GM18508 (cell line): ENCODE results near the gene EIF4E2.

Experiments used
- ATAC-seq: cut with Tn5 transposase; IDR thresholded peaks from one replicate; pipeline ENCODE4 v1.9.1; 2021; ENCODE audit warnings: moderate number of reproducible peaks; ENCODE audit not compliant: insufficient read depth, unreplicated experiment

EIF4E2 gene

DNA sequence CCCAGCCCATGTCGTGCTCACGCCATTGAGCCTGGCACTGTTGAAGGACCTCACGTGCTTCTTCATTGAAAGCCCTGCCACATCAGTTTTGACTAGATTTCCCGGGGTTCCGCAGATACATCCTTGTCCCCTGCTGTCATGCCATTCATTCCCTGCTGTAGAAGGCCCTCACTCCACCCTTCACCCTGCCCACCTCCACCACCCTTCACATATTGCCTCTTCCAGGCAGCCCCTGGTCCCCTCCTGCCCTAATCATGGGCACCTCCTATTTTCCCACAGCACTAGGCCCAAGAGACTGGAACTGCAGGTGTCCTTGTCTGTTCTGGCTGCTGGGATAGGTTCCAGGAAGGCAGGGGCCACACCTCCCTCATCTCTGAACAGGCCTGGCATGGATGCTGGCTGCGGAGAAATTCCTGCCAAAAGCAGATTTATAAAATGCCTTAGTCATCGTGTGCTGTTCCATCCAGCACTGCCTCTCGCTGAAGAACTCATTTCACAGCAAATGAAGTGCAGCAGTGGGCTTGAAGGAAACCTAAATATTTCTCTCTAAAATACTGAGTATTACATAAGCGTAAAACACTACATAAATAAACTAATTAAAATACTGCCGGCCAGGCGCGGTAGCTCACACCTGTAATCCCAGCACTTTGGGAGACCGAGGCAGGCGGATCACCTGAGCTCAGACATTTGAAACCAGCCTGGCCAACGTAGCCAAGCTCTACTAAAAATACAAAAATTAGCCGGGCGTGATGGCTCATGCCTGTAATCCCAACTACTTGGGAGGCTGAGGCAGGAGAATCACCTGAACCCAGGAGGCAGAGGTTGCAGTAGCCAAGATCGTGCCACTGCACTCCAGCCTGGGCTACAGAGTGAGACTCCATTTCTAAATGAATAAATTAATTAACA, 38.4 kb downstream of the EIF4E2 start:
- ATAC-seq = no peak

DNA sequence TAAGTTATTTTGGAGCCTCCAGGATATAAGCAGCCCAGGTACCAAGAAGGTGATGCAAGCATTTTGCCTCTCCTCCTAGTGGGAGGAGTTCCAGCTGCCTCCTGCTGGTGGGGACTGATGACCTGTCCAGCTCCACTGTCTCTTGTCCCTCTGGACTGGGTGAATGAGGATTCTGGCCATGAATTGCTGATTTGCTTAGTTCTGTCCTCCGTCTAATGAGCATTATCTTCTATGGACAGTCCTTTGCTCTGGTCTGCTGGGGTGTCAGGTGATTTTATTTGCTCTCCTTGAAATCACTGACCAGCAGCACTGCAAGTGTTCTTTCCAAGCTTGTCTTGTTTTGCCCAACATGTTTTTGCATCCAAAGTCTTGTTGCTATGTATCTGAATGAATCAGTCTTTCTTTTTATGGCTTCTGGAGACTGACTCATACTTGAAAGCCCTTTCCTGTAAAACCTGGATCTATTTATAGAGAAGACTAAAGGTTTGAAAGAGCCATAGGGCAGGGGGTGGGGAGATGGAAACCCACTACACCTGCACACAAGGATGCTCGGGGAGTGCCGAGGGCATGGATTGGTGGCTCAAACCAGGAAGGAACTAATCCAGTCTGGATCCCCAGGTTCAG, 42.4 kb downstream of the EIF4E2 start:
- ATAC-seq = no peak

DNA sequence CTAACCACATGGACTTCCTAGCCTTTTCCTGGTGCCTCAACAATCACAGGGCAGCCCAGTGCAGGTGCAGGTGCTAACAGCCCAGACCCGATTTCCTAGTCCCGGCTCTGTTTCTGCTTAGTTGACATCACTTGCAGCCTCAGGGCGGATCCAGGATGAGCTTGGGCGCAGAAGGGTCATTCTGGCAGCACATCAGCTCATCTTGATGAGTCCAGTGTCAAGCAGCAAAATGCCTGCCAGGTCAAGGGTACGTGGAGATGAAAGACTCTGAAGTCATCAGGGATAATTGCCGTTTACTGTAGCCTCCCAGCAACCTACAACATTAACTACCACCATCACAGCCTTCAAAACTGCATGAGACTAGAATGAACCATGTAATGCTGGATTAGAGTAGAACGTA, 43.5 kb downstream of the EIF4E2 start:
- no peak for ATAC-seq

DNA sequence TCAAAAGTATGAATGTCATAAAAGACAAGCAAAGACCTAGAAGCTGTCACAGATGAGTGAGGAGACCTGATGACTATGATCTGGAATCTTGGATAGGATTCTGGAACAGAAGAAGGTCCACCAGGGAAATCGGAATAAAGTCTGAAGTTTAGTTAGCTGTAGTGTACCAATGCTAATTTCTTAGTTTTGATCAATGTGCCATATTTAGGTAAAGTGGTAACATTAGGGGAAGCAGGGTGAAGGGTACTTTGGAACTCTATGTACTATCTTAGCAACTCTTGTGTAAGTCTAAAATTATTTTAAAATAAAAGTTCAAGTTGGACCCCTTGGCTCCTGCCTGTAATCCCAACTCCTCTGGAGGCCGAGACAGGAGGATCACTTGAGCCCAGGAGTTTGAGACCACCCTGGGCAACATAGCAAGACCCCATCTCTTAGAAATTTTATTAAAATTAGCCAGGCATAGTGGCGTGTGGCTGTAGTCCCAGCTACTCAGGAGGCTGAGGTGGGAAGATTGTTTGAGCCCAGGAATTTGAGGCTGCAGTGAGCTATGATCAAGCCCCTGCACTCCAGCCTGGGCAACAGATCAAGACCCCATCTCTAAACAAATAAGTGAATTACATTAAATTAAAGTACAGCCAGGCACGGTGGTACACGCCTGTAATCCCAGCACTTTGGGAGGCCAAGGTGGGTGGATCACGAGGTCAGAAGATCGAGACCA, 47.0 kb downstream of the EIF4E2 start:
- ATAC-seq = no peak

DNA sequence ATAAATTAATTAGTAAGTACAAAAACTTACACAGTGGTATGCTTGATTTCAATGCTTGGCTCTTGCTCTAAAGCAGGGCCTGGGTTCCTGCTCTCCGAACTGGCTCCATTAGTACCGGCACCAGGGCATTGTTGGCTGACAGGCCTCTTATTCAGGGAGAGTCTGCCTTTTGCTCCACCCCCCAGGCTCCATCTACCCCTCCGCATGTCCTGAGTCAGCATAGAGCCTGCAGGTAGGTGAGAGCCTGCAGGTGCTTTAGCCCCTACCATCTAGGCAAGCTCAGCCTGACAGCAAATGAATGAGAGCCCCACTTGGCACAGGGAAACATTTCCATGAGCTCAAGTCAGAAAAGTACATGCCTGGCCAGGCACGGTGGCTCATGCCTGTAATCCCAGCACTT, 47.8 kb downstream of the EIF4E2 start:
- ATAC-seq = no peak

DNA sequence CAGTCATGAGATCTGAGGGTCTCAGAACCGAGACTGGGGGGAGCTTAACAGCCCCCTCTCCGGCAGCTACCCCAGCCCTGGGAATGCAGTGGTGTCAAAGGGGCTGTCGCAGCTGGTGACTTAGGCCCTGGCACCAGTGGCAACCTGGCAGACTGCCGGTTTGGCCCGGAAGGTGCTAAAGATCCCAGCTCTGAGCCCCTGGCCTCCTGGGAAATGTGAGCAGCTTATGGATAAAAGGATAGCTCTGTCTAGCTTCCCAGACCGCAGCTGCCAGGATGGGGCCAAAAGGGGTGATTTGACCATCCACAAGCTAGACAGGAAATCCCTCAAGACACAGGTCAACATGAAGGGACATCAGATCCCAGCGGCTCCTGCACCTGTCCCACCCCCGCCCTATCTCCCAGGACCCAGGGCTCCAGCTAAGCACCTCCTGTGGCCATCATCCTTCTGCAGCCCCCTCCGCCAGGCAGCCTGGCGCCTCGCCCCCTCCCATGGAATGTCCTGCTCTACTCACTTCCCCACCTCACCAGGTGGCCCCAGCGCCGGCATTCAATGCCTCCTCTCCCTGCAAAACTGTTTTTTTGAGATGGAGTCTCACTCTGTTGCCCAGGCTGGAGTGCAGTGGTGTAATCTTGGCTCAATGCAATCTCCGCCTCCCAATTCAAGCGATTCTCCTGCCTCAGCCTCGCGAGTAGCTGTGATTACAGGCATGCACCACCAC, 49.7 kb downstream of the EIF4E2 start:
- ATAC-seq = no peak

DNA sequence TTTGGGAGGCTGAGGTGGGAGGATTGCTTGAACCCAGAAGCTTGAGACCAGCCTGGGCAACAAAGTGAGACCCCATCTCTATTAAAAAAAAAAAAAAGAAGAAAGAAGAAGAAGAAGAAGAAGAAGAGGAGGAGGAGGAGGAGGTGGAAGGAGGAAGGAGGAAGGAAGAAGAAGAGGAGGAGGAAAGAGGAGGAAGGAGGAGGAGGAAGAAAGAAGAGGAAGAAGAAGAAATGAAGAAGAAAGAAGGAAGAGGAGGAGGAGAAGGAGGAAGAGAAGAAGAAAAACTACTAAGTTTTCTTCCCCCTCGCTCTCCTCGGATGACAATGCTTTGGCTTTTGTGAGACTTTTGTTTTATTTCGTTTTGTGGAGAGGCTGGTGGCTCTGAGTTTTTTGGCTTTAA, 52.8 kb downstream of the EIF4E2 start:
- no peak for ATAC-seq

DNA sequence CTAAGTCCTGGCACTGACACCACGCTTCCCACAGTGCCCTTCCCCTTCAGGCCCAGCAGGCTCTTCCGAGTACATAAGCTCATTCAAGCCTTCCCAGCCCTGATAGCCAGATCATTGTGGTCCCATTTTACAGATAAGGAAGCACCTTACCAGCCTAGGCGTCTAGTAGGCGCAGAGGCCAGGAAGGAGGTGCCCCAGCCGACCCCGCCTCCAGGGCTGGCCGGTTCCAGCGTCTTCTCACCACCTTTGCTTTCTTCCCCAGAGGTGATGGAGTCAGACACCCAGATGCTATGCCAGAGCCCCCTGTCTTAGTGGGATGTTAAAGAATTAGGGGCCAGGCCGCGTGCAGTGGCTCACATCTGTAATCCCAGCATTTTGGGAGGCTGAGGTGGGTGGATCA, 54.0 kb downstream of the EIF4E2 start:
- ATAC-seq = no peak

DNA sequence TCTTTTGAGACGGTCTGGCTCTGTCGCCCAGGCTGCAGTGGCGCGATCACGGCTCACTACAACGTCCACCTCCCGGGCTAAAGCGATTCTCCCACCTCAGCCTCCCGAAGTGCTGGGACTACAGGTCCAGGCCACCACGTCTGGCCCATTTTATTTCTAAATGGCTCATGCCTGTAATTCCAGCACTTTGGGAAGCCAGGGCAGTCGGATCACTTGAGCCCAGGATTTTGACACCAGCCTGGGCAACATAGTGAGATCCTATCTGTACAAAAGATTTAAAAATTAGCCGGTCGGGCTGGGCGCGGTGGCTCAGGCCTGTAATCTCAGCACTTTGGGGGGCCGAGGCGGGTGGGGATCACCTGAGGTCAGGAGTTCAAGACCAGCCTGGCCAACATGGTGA, 56.5 kb downstream of the EIF4E2 start:
- ATAC-seq = no peak

DNA sequence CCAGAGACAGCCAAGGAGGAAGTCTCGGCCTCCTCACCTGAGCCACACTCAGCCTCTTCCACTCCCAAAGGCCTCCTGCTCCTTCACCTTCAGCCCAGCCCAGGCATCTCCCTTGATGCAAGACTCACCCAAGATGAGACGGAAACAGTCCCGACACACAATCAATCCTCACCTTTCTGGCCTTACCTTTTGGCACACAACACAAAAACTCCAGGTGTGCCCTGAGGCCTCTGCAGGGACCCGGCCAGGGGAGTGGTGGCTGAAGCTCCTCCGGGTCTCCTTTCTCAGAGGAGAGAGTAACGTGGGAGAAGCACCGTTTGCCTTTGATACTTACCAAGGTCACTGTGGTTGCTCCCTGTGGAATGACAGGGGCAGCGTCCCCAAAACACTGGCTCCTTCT, 59.1 kb downstream of the EIF4E2 start:
- ATAC-seq = no peak

DNA sequence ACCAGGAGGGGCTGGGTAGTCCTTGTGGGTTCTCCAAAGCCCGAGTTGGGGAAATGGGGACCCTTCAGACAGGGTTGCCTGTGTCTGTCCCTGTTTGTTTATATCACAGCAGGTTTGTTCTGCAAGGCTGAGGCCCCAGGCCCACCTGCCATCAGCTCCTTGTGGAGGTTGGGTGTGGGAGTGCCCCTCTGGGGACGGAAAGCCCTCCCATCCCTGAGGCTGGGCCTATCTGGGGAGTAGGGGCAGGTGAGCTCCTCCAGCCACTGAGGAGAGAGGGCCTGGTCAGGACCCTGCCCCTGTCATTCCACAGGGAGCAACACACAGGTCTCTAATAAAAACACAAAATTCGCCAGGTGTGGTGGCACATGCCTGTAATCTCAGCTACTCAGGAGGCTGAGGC, 59.6 kb downstream of the EIF4E2 start:
- no peak for ATAC-seq

DNA sequence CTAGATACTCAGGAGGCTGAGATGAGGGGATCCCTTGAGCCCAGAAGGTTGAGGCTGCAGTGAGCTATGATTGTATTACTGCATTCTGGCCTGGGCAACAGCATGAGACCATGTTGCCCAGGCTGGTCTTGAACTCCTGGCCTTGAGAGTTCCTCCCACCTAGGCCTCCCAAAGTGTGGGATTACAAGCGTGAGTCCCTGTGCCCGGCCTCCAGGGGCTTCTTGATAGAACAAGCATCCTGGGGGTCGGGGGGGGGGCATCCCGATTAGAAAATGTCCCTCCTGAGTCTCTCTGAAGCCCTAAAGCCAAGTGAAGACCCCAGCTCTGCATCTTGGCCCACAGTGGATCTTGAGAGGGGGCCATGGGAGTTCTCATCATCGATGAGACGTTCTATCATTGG, 60.6 kb downstream of the EIF4E2 start:
- ATAC-seq = no peak

DNA sequence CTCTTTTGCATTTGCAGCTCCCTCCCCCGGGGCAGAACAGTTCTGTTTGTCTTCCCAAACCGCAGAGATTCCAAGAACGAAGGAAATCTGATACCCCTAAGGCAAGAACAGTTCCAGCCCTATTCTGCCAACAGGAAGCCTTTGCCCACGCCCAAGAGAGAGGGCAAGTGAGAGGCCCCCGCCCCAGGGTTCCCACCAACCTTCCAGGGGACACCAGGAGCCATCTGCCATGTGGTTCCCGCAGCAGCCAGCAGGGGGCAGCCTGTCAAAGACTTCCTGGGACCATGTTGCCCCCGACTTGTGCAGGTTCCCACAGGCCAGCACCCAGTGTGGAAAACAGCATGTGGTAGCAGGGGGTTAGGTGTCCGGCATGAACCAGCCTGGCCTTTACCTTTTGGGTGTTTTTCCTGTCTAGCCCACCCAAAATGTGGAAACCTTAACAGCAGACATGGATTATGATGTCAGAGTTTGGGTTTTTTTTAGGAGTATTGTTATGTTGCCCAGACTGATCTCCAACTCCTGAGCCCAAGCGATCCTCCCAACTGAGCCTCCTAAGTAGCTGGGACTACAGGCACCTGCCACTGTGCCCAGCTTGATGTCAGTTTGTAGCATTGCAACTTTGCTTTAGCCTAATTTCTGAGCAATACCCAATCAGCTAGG, 61.2 kb downstream of the EIF4E2 start:
- no peak for ATAC-seq

DNA sequence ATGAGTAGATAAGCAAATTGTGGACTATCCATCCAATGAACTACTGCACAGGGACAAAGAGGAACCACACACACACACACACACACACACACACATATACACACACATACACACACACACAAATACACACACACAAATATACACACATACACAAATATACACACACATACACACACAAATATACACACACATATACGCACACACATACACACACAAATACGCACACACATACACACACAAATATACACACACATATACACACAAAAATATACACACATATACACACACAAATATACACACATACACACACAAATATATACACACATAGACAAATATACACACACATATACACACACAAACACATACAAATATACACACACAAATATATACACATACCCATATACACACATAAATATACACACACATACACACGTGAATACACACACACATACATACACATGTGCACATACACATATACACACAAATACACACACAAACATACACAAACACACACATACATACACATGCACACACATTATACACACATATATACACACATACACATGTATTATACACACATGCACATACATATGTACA, 63.1 kb downstream of the EIF4E2 start:
- no peak for ATAC-seq

DNA sequence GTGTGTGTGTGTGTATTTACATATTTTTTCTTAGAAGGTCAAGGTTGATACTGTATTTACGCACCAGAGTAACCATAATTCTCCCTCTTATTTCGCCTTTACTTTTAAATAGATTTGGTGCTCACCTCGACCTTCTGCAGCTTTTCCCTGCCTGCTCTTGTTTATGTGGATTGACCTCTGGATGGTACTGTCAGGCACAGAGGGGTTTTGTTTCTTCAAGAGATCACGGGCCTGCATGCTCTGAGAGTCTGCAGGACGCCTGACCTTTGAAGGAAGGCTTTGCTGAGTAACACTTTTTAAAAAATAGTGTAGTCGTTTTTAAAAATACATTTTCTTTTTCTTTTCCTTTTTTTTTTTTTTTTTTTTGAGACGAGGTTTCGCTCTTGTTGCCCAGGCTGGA, 64.8 kb downstream of the EIF4E2 start:
- no peak for ATAC-seq
